ENCODE results near the gene HNF1A.

The HNF1A gene

DNA sequence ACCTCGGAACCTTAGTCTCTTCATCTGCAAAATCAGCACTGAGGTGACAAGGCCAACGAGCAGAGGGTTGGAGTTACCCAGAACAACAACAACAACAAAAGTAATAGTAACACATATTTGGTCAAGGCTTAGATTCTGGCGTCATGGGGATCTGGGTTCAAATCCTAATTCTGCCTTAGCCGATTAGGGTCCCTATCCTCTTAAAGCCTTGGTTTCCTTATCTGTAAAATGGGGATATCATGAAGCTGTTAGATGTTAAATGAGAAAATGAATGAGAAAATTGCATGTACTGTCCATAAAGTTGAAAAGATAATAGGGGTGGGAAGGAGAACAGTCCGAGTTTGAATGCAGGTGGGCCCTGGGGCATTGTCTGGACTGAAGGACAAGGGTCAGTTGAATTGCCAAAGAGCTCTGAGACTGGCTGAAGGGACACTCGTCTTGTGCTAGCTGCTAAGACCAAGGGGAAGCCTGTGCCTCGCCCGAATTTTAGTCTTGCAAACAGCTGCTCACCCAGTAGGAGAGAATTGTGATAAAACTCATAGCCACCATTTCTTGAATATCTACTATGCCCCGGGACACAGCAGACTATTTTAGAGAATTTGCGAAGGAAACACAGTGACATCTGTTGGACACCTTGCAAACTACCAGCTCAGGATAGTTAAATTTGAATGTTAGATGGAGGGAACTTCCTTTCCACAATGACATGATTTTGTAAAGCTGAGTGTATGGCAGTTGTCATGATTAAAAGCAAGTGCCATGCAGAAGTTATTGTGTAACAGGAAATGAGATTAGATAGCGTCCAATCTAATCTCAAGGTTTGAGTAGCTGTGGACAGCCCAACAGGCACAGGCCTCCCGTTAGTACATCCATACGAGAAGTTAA lies 6.8 kb upstream of the HNF1A start:
- TF ChIP-seq, protein P1, sequence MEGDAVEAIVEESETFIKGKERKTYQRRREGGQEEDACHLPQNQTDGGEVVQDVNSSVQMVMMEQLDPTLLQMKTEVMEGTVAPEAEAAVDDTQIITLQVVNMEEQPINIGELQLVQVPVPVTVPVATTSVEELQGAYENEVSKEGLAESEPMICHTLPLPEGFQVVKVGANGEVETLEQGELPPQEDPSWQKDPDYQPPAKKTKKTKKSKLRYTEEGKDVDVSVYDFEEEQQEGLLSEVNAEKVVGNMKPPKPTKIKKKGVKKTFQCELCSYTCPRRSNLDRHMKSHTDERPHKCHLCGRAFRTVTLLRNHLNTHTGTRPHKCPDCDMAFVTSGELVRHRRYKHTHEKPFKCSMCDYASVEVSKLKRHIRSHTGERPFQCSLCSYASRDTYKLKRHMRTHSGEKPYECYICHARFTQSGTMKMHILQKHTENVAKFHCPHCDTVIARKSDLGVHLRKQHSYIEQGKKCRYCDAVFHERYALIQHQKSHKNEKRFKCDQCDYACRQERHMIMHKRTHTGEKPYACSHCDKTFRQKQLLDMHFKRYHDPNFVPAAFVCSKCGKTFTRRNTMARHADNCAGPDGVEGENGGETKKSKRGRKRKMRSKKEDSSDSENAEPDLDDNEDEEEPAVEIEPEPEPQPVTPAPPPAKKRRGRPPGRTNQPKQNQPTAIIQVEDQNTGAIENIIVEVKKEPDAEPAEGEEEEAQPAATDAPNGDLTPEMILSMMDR (conservative IDR thresholded peaks at IDR 0.05) = peak; percentile 85
- no peak for TF ChIP-seq ZFX (IDR thresholded peaks at IDR 0.05)
- no peak overlapping the region for H3K27ac ChIP-seq

DNA sequence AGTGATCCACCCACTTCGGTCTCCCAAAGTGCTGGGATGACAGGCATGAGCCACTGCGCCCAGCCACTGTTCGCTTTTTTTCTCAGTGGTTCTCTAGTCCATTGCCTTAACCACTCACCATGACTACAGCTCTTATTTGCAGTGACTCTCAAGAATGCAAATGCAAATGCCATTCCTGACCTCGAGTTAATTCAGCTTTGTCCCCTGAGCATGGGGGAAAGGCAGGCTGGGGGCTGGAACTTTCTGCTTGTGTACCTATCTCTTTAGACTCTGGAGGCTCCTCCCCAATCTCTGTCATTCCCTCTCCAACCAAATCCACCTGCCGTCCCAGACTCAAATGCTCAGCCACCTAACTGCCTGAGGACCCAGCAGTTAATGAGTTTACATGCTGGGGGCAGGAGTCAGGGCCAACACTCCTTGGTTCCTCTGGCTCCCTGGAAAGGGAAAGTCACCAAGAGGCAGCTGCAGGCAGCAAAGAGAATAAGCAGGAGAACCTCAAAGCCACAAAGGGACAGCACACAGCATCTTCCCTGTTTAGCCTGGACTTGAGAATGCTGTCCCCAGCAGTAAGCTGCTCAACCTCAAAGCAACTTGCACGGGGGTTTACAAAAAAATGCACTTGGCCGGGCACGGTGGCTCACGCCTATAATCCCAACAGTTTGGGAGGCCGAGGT lies 5.3 kb upstream of the HNF1A start:
- no peak for TF ChIP-seq ZFX (IDR thresholded peaks at IDR 0.05)
- TF ChIP-seq, protein P1 (conservative IDR thresholded peaks at IDR 0.05) = no peak
- no peak overlapping the region for H3K27ac ChIP-seq

DNA sequence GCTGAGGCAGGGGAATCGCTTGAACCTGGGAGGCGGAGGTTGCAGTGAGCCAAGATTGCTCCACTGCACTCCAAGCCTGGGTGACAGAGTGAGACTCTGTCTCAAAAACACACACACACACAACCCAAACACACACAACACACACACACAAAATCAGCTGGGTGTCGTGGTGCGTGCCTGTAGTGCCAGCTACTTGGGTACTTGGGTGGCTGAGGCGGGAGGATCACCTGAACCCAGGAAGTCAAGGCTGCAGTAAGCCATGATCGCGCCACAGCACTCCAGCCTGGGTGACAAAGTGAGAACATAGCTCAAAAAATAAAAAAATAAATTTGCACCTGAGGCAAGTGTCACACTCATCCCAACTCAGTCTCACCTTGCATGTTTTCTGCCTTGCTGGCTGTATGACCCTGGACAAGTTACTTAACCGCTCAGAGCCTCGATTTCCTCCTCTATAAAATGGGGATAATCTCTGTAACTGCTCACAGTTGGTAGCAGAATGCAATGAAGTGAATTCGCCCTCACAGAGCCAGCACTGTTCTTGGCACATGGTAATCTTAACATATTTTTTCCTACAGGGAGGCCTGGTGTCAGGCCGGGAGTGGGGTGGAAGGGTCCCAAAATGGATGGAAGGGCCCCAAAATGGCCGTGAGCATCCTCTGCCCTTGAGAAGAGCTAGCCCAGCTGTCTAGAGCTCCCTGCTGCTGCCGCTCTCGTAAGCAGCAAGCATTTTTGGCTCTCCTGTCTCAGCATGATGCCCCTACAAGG lies 630 bp upstream of the HNF1A start:
- no peak overlapping the region for H3K27ac ChIP-seq
- no peak for TF ChIP-seq ZFX (IDR thresholded peaks at IDR 0.05)
- TF ChIP-seq, protein P1 (conservative IDR thresholded peaks at IDR 0.05) = no peak

DNA sequence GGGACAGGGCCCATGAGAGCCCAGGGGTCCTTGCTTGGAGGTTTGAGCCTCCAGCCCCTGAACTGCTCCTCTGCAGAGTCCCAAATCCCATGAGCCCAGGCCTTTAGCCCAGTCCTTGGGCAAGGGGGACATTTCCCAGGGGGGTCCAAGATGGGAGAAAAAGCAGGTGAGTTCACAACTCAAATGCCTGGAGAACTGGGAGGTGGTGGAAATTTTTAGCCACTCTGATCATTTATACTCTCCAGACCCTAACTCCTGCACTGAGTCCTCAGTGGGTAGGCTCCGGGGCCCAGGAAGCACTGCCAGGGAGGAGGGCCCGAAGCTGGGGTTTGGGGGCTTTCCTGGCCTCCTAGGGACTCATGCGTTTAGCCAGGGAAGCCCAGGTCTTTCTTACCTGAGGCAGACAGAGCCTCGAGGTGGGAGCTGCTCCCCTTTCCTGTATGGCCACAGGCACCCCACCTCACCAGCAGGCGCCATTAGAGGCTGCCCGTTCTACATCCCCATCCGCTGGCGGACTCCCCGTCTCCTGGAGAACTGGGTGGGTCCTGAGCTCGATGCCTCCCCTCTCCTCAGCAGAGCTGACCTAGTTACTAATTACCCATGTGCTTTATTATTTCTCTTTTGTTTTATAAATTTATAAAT lies 998 bp downstream of the HNF1A start:
- TF ChIP-seq ZFX (IDR thresholded peaks at IDR 0.05) = no peak
- TF ChIP-seq, protein P1 (conservative IDR thresholded peaks at IDR 0.05) = no peak
- H3K27ac ChIP-seq = no peak overlapping the region

DNA sequence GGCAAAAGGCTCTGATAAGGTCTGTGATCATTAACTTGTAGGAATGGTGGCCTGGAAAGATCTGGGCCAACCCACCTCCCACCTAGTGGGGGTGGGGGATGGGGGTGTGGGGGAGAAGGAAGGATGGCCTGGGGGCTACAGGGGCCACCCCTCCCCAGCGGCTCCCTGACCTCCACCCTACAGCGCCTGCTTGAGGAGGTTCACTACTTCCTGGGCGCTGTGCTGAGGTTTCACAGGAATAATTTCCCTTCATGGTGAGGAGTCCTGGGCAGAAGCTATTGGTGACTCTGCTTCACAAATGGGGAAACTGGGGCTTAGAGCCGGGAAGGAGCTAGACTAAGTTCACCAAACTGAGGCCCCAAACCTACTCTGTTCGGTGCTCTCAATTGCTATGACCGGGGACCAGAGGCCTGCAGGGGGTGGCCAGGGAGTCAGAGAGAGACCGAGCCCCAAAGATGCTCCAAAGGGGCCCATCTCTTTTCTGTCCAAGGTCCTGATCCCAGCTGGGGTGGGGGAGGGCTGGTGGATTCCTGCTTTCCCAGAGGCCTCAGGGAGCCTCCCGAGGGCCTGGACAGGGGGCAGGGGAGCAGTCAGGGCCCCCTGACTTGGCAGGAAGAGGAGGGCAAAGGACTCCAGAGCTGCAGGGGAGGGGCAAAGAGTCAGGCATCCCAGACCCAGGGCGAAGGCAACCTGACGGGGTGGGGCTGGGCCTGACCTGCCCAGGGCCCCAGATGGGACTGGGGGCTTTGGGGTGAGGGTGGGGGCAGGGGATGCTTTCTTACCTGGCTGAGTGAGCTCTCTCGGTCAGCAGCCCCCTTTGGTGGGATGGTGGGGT lies 1.7 kb downstream of the HNF1A start:
- TF ChIP-seq ZFX (IDR thresholded peaks at IDR 0.05) = no peak
- TF ChIP-seq, protein P1 (conservative IDR thresholded peaks at IDR 0.05) = no peak
- no peak overlapping the region for H3K27ac ChIP-seq

DNA sequence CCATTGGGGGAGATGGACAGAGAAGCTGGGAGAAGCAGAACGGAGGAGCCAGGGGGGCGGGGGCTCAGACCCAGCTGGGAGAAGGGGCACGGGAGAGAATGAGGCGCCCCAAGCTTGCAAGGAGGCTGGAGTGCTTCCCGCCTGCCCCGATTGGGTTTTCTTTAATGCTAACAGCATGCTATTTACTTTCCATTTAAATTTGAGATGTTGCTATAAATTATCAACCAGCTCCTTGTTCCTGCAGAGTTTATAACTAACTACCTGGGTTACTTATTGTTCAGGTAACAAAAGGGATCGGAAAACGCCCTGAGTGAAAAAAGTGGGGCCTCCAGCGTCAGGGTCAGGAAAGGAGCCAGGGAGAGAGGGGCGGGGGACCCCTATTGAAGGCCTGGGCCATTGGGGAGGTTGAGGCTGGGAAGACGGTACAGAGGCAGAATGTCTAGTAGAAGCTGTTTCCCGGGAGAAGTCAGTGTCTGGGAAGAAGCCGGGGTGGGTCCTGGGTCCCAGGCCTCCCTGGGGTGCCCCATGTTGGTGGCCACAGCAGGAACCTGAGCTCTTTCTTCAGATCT lies 2.5 kb downstream of the HNF1A start:
- no peak for TF ChIP-seq ZFX (IDR thresholded peaks at IDR 0.05)
- TF ChIP-seq, protein P1 (conservative IDR thresholded peaks at IDR 0.05) = no peak
- H3K27ac ChIP-seq = no peak overlapping the region
